ENCODE measurements around the gene LBX1.

The LBX1 gene

GRCh38 chr10:101258179-101258885 lies 29.1 kb upstream of the LBX1 start:
- H2BK5ac ChIP-seq (ENCODE audit: low read depth, low read length, poor library complexity): no peak overlapping the region
- no peaks in the 10 kb centered on the region for H3K36me3 ChIP-seq (ENCODE audit: control insufficient read depth in 1 of 2, insufficient read depth in 2 of 2, low read length in 2 of 2)
- H3K4me2 ChIP-seq (ENCODE audit: low read length): no peak overlapping the region
- H3K9me3 ChIP-seq (ENCODE audit: insufficient read depth, low read depth, low read length): peaks cover 5% of the 10 kb centered on the region
- H3K4me3 ChIP-seq (ENCODE audit: low read depth, low read length): no peak overlapping the region
- H3K18ac ChIP-seq (ENCODE audit: low read length): no peak overlapping the region
- H3K27me3 ChIP-seq (ENCODE audit: insufficient read depth, low read length): no peaks in the 10 kb centered on the region
- peak; percentile 14 to 51 for DNase-seq
- H3K4ac ChIP-seq (ENCODE audit: low read depth, low read length): no peak overlapping the region
- H4K8ac ChIP-seq (ENCODE audit: low read depth, low read length): no peak overlapping the region
- WGBS (ENCODE audit: extremely low coverage, insufficient coverage, insufficient read length): no CpG with 5 or more reads among the region's 4 CpGs
- H3K14ac ChIP-seq (ENCODE audit: low read length): no peak overlapping the region
- no peak overlapping the region for H4K91ac ChIP-seq (ENCODE audit: low read depth, low read length)
- H2BK12ac ChIP-seq (ENCODE audit: low read length): no peak overlapping the region
- no peak overlapping the region for H2AFZ ChIP-seq (ENCODE audit: insufficient read depth, low read length, poor library complexity)
- H2AK5ac ChIP-seq (ENCODE audit: low read length): no peak overlapping the region
- no peak overlapping the region for H3K27ac ChIP-seq (ENCODE audit: low read depth, low read length)
- no peak overlapping the region for H2BK120ac ChIP-seq (ENCODE audit: insufficient read depth, low read length, poor library complexity)
- H3K79me1 ChIP-seq (ENCODE audit: low read length): no peaks in the 10 kb centered on the region
- H3K79me2 ChIP-seq (ENCODE audit: control insufficient read depth, insufficient read depth, low read length, poor library complexity): no peaks in the 10 kb centered on the region
- no peak overlapping the region for H4K12ac ChIP-seq (ENCODE audit: low read depth, low read length)
- no peak overlapping the region for H3K23ac ChIP-seq (ENCODE audit: low read length)
- H3K4me1 ChIP-seq (ENCODE audit: control insufficient read depth in 1 of 2, insufficient read depth in 2 of 2, low read length in 2 of 2): no peaks in the 10 kb centered on the region
- no peak overlapping the region for H3K9ac ChIP-seq (ENCODE audit: low read length)

DNA sequence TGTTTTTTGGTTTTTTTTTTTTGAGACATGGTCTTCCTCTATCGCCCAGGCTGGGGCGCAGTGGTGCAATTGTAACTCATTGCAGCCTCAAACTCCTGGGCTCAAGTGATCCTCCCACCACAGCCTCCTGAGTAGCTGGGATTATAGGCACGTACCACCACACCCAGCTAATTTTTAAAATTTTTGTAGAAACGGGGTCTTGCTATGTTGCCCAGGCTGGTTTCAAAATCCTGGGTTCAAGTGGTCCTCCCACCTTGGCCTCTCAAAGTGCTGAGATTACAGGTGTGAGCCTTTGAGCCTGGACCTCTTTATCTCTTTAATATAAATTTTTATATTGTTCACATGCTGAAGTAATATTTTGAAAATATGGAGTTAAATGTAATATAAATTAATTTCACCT lies 28.2 kb upstream of the LBX1 start:
- no peak overlapping the region for H3K14ac ChIP-seq (ENCODE audit: low read length)
- no peak for DNase-seq
- no peak overlapping the region for H3K4ac ChIP-seq (ENCODE audit: low read depth, low read length)
- no peaks in the 10 kb centered on the region for H3K36me3 ChIP-seq (ENCODE audit: control insufficient read depth in 1 of 2, insufficient read depth in 2 of 2, low read length in 2 of 2)
- no CpG with 5 or more reads among the region's 4 CpGs for WGBS (ENCODE audit: extremely low coverage, insufficient coverage, insufficient read length)
- H3K9ac ChIP-seq (ENCODE audit: low read length): no peak overlapping the region
- no peak overlapping the region for H3K27ac ChIP-seq (ENCODE audit: low read depth, low read length)
- H4K91ac ChIP-seq (ENCODE audit: low read depth, low read length): no peak overlapping the region
- H2AK5ac ChIP-seq (ENCODE audit: low read length): no peak overlapping the region
- H2BK5ac ChIP-seq (ENCODE audit: low read depth, low read length, poor library complexity): no peak overlapping the region
- no peak overlapping the region for H4K12ac ChIP-seq (ENCODE audit: low read depth, low read length)
- no peak overlapping the region for H4K8ac ChIP-seq (ENCODE audit: low read depth, low read length)
- H2AFZ ChIP-seq (ENCODE audit: insufficient read depth, low read length, poor library complexity): no peak overlapping the region
- no peak overlapping the region for H2BK120ac ChIP-seq (ENCODE audit: insufficient read depth, low read length, poor library complexity)
- H3K4me3 ChIP-seq (ENCODE audit: low read depth, low read length): no peak overlapping the region
- no peak overlapping the region for H2BK12ac ChIP-seq (ENCODE audit: low read length)
- no peaks in the 10 kb centered on the region for H3K27me3 ChIP-seq (ENCODE audit: insufficient read depth, low read length)
- H3K23ac ChIP-seq (ENCODE audit: low read length): no peak overlapping the region
- H3K4me1 ChIP-seq (ENCODE audit: control insufficient read depth in 1 of 2, insufficient read depth in 2 of 2, low read length in 2 of 2): no peaks in the 10 kb centered on the region
- H3K18ac ChIP-seq (ENCODE audit: low read length): no peak overlapping the region
- no peak overlapping the region for H3K4me2 ChIP-seq (ENCODE audit: low read length)
- no peaks in the 10 kb centered on the region for H3K79me1 ChIP-seq (ENCODE audit: low read length)
- H3K9me3 ChIP-seq (ENCODE audit: insufficient read depth, low read depth, low read length): peaks cover 3% of the 10 kb centered on the region
- H3K79me2 ChIP-seq (ENCODE audit: control insufficient read depth, insufficient read depth, low read length, poor library complexity): no peaks in the 10 kb centered on the region

DNA sequence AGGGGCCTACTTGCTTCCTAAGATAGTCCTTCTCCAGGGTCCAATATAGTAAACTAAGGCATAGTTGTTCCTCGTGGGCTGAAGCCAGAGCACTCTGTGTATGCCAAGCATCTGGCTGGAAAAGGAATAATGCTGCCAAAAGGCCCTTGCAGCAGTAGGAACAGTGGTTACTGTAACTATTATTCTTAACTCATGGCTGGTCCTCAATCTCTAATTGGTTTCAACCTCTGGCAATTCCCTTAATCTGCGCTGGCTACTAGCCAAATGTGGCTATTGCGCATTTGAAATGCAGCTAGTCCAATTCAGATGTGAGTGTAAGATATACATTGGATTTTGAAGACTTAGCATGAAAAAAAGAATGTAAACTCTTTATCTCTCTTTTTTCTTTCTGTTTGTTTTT lies 27.8 kb upstream of the LBX1 start:
- H2AK5ac ChIP-seq (ENCODE audit: low read length): no peak overlapping the region
- no peak overlapping the region for H3K4me2 ChIP-seq (ENCODE audit: low read length)
- H2BK12ac ChIP-seq (ENCODE audit: low read length): no peak overlapping the region
- H2BK120ac ChIP-seq (ENCODE audit: insufficient read depth, low read length, poor library complexity): no peak overlapping the region
- H3K27me3 ChIP-seq (ENCODE audit: insufficient read depth, low read length): no peaks in the 10 kb centered on the region
- H3K79me1 ChIP-seq (ENCODE audit: low read length): no peaks in the 10 kb centered on the region
- H4K12ac ChIP-seq (ENCODE audit: low read depth, low read length): no peak overlapping the region
- H3K79me2 ChIP-seq (ENCODE audit: control insufficient read depth, insufficient read depth, low read length, poor library complexity): no peaks in the 10 kb centered on the region
- H3K4ac ChIP-seq (ENCODE audit: low read depth, low read length): no peak overlapping the region
- no peak overlapping the region for H3K14ac ChIP-seq (ENCODE audit: low read length)
- H3K4me1 ChIP-seq (ENCODE audit: control insufficient read depth in 1 of 2, insufficient read depth in 2 of 2, low read length in 2 of 2): no peaks in the 10 kb centered on the region
- H3K9me3 ChIP-seq (ENCODE audit: insufficient read depth, low read depth, low read length): peaks cover 3% of the 10 kb centered on the region
- no peak overlapping the region for H3K23ac ChIP-seq (ENCODE audit: low read length)
- no peak overlapping the region for H2BK5ac ChIP-seq (ENCODE audit: low read depth, low read length, poor library complexity)
- H3K9ac ChIP-seq (ENCODE audit: low read length): no peak overlapping the region
- H3K4me3 ChIP-seq (ENCODE audit: low read depth, low read length): no peak overlapping the region
- no peak overlapping the region for H2AFZ ChIP-seq (ENCODE audit: insufficient read depth, low read length, poor library complexity)
- H3K36me3 ChIP-seq (ENCODE audit: control insufficient read depth in 1 of 2, insufficient read depth in 2 of 2, low read length in 2 of 2): no peaks in the 10 kb centered on the region
- no peak overlapping the region for H3K27ac ChIP-seq (ENCODE audit: low read depth, low read length)
- no CpG with 5 or more reads among the region's 3 CpGs for WGBS (ENCODE audit: extremely low coverage, insufficient coverage, insufficient read length)
- no peak overlapping the region for H4K8ac ChIP-seq (ENCODE audit: low read depth, low read length)
- H3K18ac ChIP-seq (ENCODE audit: low read length): no peak overlapping the region
- H4K91ac ChIP-seq (ENCODE audit: low read depth, low read length): no peak overlapping the region
- no peak for DNase-seq

DNA sequence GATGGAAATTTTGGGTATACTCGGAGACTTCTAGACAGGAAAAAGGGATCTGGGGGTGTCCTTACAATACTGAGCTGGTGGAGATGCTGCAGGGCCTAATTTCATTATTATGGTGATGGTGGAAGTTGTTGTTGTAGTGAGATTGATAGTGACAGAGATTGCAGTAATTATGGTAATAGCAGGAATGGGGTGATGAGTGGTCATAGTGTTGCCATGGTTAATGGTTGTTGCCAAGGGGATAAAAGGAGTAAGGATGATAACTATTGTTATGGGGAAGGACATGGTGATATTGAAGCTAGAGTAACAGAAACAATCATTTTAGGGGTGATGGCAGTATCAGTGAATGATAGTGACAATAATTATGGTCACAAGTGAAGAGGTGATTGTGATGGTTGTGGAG lies 27.1 kb upstream of the LBX1 start:
- H3K14ac ChIP-seq (ENCODE audit: low read length): no peak overlapping the region
- H3K27ac ChIP-seq (ENCODE audit: low read depth, low read length): no peak overlapping the region
- no peak overlapping the region for H4K8ac ChIP-seq (ENCODE audit: low read depth, low read length)
- H3K9ac ChIP-seq (ENCODE audit: low read length): no peak overlapping the region
- H3K4me3 ChIP-seq (ENCODE audit: low read depth, low read length): no peak overlapping the region
- H3K4me2 ChIP-seq (ENCODE audit: low read length): no peak overlapping the region
- H3K18ac ChIP-seq (ENCODE audit: low read length): no peak overlapping the region
- H3K36me3 ChIP-seq (ENCODE audit: control insufficient read depth in 1 of 2, insufficient read depth in 2 of 2, low read length in 2 of 2): no peaks in the 10 kb centered on the region
- H3K4me1 ChIP-seq (ENCODE audit: control insufficient read depth in 1 of 2, insufficient read depth in 2 of 2, low read length in 2 of 2): no peaks in the 10 kb centered on the region
- H2AK5ac ChIP-seq (ENCODE audit: low read length): no peak overlapping the region
- H2AFZ ChIP-seq (ENCODE audit: insufficient read depth, low read length, poor library complexity): no peak overlapping the region
- no peak overlapping the region for H4K12ac ChIP-seq (ENCODE audit: low read depth, low read length)
- no peak overlapping the region for H3K4ac ChIP-seq (ENCODE audit: low read depth, low read length)
- no peaks in the 10 kb centered on the region for H3K79me1 ChIP-seq (ENCODE audit: low read length)
- peaks cover 3% of the 10 kb centered on the region for H3K9me3 ChIP-seq (ENCODE audit: insufficient read depth, low read depth, low read length)
- H2BK12ac ChIP-seq (ENCODE audit: low read length): no peak overlapping the region
- H2BK5ac ChIP-seq (ENCODE audit: low read depth, low read length, poor library complexity): no peak overlapping the region
- no peaks in the 10 kb centered on the region for H3K79me2 ChIP-seq (ENCODE audit: control insufficient read depth, insufficient read depth, low read length, poor library complexity)
- no peaks in the 10 kb centered on the region for H3K27me3 ChIP-seq (ENCODE audit: insufficient read depth, low read length)
- WGBS (ENCODE audit: extremely low coverage, insufficient coverage, insufficient read length): no CpG with 5 or more reads among the region's 1 CpG
- H2BK120ac ChIP-seq (ENCODE audit: insufficient read depth, low read length, poor library complexity): no peak overlapping the region
- no peak for DNase-seq
- H4K91ac ChIP-seq (ENCODE audit: low read depth, low read length): no peak overlapping the region
- no peak overlapping the region for H3K23ac ChIP-seq (ENCODE audit: low read length)

All from trophoblast cell (in vitro differentiated cells and primary cell).